Measurements from ENCODE around the gene KRT77.

DNA sequence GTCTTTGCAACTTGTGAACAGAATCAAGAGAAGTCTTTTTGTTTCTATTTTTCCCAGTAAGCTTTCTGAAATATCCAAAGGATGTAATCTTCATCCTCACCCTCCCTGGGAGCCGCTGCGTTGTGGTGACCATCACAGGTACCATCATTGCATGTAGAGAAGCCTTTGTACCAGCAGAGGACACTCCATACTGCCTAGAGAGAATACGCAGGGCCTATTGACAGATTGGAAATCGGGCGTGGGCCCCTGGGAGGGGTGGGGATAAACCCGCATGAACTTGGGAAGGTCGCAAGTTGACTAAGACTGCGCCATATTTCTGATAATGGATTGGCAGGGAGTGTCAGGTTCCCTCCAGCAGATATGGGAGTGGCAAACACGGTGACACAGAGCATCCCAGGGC, 35.8 kb downstream of the KRT77 start:
- TF ChIP-seq, protein P1, sequence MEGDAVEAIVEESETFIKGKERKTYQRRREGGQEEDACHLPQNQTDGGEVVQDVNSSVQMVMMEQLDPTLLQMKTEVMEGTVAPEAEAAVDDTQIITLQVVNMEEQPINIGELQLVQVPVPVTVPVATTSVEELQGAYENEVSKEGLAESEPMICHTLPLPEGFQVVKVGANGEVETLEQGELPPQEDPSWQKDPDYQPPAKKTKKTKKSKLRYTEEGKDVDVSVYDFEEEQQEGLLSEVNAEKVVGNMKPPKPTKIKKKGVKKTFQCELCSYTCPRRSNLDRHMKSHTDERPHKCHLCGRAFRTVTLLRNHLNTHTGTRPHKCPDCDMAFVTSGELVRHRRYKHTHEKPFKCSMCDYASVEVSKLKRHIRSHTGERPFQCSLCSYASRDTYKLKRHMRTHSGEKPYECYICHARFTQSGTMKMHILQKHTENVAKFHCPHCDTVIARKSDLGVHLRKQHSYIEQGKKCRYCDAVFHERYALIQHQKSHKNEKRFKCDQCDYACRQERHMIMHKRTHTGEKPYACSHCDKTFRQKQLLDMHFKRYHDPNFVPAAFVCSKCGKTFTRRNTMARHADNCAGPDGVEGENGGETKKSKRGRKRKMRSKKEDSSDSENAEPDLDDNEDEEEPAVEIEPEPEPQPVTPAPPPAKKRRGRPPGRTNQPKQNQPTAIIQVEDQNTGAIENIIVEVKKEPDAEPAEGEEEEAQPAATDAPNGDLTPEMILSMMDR (IDR thresholded peaks at IDR 0.05): no peak
- no peak for TF ChIP-seq POLR2A (IDR thresholded peaks at IDR 0.05)

All from lower leg skin (tissue), 3 donors.